Measurements from ENCODE around the gene PDIA5.
"Not testable (repeated sequence)": the region's sequence is repeated elsewhere in the genome, so short reads cannot be mapped to it uniquely, and the experiment has no call there.

Gene PDIA5

DNA sequence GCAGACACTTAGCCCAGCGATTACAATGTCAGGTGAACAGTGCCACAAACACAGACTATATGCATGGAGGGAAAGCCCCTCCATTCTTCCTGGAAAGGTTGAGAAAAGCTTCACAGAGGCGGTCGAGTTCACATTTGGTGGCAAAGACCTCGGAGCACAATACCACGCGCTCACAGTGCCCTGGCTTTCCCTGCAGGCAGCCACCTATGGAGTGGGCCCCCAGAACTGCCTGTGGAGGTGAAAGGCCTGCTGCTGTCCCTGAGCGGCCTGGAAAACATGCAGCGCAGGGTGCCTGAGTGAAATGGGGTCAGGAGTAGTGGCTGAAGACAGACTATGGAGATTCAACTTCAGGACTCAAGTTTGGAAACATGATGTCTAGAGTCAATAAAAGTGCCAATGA, 26.9 kb downstream of the PDIA5 start:
- DNase-seq = no peak

DNA sequence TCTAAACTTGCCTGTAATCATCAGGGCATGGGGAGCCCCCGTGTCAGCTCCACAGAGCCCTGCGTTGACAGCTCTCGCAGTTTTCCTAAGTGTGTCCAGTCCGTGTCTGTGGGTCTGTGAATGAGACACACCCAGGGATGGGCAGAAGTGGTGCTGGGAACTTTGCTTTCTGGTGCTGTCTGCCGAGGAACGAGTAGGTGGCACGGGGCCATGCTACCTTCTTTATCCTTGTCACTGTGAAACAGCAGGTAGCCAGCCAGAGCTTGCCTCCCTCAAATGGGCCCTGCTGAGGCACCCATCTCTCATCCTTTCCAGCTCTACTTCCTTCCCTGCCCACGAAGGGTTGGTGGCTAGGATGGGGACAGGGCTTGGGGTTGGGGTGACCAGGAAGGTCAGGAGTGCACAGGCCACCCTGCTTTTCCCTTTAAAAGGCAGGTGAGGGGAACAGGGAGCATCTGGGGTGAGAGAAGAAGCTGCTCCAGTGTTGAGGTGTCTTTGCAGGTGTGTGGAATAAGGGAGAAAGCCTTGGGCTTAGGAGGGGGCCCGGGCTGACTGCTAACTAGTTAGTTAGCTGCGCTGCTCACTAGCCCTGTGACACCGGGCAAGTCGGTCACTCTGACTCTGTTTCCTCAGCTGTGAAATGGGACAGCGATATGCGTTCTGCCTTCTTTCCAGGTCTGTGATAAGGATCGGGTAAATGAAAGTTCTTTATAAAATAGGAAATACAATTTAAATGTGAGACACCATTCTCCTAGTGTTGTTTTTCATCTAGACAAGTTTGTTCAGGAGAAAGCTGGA, 27.9 kb downstream of the PDIA5 start:
- no peak for DNase-seq

DNA sequence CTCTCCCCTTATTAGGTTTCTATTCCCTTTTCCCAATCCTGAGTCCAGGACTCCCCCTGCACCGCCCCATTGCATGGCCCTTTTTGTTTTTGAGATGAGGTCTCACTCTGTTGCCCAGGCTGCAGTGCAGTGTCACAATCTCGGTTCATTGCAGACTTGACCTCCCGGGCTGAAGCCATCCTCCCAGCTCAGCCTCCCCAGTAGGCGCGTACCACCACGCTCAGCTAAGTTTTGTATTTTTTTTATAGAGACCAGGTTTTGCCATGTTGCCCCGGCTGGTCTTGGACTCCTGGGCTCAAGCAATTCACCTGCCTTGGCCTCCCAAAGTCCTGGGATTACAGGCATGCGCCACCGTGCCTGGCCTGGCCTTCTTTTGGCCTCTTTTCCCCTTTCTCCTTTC, 29.3 kb downstream of the PDIA5 start:
- no peak for DNase-seq

DNA sequence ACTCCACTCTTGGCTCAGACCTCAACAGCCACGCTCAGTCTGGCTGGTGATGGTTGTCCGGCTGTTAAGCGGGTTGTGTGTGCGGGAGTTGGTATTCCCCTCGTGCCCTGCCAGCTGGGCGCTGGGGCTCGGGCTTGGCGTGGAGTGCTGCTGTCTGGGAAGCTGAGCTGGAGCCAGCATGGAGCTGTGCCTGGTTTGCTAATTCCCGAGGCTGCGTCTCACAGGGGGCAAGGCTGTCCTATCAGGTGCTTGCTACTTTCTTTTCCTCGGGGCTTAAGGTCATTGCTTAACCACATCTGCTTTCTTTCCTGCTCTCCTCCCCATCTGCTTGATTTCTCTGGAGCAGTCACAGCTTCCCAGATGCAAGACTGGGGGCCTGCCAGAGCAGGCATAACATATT, 29.9 kb downstream of the PDIA5 start:
- peak; percentile 23 for DNase-seq

DNA sequence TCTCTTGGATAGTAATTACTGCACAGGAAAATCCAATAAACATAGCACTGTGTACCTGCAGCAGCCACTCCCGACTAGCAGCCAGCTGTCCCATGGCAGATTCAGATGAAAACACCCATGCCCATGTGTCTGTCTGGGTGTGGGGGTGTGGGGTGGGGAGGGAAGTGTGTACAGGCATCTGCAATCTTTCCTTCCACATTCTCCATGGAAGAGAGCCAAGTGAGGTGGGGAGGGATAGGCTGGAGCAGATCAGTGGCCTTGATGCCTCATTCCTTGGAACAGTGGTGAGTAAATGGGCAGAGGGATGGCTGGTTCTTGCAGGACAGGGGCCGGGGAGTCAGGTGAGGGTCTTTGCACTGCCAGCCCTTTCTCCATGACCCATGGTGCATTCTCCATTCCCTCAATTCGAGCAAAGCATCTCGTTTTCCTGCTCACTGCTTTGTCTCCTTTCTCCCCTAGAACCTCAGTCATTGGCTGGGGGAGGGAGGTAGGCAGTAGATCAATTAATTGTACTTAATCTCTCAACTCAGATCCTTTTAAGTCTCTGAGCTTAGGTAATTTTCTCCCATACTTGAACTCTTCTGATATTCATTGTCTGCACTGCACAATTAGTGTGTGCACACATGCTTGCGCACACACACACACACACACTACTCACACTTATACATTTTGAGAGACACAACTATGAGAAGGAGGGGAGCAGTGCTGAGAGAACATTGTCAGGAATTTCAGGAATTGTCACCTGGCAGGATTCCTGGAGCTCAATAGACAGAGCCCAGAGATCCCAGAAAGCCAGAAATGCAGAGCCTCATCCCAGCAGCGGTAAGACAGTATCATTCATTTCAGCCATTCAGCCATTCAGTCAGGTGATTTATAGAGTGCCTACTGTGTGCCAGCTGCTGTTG, 31.9 kb downstream of the PDIA5 start:
- peak; percentile 58 for DNase-seq

DNA sequence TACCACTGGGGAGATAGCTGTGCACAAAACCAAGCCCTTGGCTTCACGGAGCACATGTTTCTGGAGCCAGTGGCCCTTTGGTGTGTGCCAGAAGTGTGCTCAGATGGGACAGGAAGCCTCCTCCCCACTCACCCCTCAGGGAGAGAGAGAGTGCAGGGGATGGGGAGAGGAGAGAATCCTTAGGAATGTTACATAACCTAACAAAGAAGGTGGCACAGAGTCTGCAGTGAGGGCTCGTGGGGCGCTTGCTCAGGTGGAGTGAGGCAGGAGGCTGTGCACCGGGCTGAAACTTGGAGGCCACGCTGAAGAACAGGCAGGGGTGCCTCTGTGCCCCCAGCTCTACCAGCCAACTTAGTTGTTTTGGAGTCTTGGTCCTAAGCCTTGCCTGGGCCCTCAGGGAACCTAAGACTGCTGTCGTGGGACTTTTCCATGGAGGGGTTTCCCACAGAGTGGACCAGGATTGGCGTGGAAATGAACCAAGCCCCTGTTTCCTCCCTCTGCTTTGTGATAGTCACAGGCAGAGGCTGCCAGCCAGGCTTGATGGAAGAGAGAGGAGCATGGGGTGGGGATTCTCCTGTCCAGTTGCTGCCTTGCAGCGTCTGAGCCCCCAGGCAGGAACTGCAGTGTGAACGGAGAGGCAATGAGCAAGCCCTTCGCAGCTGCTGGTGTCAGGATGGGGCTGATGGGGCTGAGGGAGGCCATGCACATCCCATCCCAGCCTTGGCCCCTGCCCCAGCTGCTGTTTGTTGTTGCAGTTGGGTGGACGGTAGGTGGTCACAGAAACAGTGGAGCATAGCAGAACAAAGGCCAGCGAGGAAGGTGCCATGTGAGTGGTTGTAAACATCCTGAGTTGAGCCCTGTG, 32.7 kb downstream of the PDIA5 start:
- DNase-seq = no peak

DNA sequence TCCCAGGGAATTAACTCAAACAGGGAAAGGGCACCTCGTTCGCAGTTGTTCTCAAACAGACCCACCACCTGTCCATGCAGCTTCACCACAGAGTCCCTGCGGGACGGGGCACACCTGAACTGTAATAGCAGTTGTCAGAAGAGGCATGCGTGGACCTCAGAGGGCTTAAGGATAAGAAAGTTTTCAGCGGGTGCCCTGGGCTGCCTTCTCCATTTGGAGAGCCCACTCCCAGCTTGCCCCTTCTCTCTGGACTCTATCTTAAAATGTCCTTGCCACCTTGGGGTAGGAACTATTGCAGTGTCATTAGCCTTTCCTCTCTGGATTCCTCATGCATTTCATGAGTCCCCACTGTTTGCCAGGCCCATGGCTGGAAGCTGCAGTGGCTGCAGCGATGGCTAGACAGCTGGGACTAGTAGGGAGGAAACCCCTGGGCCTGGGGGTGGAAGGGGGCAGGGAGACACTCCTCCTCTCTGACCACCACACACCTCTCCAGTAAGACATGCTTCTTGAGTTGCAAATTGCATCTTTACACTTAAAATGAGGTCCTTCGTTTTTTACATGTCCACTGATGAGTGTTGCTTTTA, 33.5 kb downstream of the PDIA5 start:
- no peak for DNase-seq

DNA sequence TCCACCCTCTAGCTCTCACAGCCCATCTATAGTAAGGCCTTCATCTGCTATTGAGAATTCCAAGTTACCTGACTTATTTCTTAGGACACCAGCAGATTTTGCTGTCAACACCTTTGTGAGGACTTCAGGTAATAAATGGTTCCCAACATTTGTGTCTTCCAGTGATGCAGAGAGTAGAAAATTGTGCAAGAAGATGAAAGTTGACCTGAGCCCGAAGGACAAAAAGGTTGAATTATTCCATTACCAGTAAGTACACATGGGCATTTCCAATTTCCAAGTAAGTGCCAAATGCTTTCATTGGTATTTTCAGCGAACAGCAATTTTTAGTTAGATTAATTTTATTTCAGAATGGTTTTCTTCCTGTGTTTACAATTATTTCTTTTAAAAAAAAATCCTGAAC, 35.4 kb downstream of the PDIA5 start:
- no peak for DNase-seq

DNA sequence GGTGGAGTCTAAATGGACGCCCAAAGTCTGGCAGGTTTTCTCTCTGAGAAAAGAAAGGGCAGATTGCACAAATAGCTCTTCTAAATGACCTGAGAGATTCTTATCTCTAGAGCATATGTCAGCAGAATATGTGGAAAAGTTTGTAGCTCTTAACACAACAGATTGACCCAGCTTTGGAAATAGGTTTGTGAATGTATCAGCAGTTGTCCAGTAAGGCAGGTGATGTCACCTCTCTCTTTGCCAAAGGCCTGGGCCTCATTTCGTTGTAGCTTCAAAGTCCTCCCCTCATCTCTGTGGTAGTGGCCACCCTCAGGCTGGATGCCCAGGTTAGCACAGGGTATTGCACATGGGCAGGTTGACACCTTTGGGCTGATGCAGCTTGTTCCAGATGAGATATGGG, 36.0 kb downstream of the PDIA5 start:
- no peak for DNase-seq

DNA sequence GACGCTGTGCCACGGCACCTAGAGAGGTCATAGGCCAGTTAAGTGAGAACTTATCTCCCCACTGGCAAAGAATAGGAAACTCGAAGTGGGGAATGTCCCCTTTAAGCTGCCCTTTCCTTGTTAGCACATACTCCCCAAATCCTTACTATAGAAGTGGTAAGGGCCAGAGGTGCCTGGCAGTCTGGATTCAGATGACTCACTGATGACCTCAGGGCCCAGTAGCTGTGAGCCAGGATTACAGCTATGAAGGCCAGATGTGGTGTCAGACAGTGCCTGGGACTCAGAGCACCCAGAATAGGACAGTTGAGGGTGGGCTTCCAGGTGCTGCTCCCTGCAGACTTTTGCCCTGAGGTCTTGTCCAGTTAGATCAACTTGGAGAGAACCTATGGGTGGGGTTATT, 37.7 kb downstream of the PDIA5 start:
- DNase-seq = peak; percentile 62

DNA sequence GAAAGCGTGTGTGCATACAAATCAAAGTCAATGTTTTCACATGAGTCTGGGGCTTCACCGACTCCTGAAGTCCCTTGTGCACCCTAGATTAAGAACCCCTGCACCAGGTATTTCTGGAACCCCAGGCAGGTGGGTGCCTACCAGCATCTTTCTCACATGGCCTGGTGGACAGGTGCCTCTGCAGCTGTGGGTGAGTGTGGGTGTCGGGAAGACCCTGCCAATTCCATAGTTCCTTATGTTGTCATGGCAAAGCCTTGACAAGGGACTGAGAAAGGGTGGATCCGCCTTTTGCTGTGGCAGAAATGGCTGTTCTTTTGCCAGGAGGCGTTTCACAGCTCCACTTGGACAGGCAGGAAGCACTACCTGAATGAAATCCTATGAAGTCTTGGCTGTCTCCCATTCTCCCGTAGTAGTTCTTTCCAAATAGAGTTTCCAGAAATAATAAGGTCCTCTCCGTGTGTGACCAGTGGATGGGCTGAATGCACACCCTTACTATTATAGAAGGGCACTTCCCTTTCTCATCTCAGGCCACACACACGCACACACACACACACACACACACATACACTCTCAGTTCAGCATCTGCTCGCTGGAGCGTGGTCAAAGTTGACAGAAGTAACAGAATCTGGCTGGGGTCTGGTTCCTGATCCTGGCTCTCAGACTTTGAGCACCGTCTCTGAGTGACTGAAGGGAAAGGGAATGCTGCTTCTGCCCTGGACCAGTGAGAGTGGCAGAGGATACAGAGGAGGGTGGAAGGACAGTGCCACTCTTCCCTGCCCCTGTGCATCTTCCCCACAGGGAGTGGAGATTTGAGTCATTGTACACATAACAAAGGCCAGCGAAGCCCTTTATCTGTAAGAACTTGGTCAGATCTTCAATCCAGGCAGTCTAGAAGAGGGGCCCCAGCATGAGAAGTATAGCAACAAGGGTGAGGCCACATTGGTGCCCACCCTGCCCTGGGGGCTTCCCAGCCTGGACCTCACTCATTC, 38.7 kb downstream of the PDIA5 start:
- no peak for DNase-seq

DNA sequence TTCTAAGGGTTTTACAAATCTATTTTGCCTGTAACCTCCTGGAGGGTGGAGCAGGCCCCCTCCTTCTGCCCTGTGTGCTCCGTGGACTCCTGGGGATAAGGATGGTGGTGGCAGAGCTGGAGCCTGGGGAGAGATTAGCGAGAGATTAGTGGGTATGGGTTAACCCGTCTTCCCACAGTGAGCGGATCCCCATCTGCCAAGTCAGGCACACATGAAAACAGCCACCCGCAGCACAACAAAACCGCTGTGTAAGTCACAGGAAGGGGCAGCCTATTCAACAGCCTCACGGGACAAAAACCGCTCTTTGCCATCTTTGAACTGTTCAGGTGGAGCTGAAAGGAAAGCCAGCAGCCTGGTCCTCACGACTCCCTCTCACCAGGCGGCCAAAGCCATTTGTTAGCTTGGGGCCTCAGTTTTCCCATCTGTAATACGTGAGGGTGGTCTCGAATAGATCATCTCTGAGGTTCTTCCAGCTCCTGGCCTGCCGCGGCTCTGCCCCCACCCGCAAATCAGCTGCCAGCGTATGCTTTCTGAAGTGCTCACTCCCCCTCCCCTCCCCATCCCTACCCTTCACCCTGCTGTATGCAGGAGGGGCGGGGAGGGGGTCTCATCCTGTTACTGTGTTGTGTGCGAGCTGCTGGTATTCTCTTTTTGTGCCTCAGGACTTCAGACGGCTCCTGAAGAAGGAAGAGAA, 43.6 kb downstream of the PDIA5 start:
- no peak for DNase-seq

DNA sequence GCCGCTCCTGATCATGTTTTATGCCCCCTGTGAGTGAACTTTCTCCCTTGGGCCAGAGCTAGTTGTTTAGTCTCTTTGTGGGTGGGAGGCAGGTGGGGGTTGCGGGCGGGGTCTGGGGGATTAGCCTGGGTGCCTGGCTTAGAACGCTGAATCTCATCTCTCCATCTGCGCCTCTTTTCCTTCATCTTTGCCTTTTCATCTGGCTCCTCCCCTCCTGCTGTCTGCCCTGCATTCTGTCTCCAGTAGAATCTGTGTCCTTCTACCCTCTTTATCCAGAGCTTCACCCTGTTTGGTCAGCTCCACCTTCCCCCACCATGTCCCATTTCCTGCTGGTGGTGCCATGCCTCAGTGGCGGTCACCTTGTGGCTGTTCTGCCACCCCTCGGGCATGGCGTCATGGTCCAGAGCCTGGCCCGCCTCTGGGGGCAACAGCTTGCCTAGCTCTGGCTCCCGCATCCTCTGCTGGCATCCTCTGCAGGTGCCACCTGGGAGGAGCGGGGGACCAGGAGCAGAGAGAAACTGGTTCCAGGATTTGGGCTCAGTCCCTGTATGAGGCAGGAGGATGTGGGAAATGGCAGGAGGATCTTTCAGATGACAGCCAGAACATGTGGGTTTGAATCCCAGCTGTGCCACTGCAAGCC, 44.3 kb downstream of the PDIA5 start:
- DNase-seq = no peak

DNA sequence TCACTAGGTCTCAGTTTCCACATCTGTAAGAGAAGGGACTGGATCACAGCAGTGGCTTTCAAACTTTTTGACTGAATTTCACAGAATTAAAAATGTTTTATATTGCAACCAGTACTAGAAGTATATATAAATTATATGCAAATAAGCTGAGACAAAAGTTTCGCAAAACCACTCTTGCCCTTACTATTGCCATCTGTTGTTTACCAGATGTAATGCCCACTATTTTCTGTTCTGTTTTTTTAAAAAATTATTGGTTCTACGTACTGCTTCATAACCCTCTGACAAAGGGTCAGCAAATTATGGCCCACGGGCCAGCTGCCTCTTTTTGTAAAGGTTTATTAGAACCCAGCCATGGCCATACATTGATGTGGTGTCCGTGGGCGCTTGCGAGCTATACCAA, 44.8 kb downstream of the PDIA5 start:
- DNase-seq = no peak

DNA sequence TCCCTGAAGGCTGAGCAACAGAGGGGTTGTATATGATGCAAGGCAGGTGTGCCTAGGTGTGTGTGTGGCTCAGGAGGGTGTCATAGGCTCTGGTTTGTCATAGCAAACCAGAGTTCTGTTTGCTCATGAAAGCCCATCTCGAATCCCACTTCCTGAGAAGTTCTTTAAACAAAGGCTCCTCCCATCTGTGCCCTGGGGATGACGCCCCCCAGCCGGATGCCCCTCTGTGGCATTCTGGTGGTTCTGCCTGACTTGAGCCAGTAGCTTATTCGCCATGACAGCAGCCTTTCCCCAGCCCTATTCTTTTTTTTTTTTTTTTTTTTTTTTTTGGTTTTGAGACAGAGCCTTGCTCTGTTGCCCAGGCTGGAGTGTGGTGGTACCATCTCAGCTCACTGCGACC, 45.4 kb downstream of the PDIA5 start:
- DNase-seq = no peak

DNA sequence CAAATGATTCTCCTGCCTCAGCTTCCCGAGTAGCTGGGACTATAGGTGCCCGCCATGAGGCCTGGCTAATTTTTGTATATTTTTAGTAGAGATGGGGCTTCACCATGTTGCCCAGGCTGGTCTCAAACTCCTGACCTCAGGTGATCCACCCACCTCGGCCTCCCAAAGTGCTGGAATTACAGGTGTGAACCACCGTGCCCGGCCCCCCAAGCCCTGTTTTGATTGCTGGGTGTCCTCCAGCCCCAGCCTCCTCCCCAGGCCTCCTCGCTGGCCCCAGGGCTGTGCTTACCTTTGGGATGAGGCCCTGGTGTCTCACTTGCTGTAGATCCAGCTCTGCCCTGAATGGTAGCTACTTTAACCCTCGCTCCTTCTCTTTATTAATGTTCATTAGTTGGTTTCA, 45.8 kb downstream of the PDIA5 start:
- DNase-seq = not testable (repeated sequence)

DNA sequence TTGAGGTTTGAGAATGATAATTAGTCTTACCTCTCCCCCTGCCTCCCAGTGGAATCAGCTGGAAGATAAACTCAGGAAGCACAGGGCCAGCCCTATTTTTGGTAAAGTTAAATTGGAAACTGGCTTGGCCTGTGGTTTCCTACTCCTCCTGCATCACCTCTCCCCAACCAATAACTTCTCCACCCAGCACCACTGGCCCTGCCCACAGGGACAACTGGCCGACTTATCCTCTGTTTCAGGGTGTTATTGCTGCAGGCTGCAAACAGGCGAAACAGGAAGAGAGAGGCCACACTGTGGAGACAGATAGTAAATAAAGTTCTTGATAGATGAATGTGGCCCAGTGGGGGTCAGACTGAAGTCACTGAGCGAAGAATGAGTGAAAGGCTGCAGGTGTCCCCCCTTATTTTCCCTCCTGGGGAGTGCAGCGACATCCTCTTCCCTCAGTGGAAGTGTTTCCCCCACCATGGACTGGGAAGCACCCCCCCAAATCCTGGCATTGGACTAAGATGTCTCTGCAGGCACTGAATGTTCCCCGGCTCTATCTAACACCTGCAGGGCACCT, 47.1 kb downstream of the PDIA5 start:
- DNase-seq = no peak

DNA sequence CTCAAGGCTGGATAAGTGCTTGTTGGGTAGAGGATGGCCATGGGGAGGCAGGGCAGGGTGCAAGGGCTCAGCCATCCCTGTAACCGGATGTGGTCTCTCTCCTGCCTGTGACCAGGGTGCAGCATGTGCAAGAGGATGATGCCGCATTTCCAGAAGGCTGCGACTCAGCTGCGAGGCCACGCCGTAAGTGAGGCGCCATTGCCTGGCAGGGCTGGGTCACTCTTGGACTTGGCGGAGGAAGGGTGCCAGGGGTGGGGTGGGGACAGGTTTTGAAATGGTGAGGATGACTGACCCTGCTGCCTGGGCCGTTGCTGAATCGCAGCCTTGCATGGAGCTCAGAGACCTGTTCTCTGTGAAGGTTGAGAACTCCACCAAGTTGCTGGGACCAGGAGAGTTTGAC, 49.3 kb downstream of the PDIA5 start:
- DNase-seq = no peak

DNA sequence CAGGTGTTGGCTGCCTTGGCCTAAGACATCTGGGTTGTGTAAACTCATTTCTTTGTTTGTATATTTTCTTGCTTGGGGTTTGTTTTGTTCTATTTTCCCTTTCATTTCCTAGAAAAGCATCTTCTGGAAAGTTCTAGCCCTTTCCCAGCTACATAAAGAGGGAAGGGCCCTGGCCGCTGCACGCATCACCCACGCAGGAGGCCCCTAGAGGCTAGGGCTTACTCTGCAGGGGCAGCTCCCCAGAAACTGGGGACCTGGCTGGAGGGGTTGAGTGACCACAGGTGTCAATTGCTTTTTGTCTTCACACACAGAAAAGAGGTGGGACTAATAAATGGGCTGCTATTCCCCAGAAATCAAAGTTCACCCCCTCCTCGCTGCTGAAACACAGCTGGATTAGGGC, 52.6 kb downstream of the PDIA5 start:
- DNase-seq = no peak

DNA sequence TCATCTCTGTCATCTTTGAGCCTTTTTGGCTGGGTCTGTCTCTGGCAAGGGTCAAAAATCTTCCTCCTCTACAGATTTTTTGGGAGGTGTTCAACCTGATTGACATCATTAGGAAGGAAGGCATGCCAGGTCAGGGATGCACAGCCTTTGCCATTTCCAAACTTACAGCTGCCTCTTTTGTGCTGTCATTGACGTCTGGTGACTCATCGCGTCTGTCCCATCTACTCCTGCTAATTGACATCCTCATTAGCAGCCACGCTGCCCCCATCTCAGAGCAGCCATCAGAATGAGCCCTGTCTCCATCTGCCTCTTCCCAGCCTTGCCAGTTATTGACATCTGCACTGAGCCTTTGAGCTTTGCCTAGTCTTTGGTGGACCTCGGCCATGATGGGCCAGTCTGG, 53.0 kb downstream of the PDIA5 start:
- no peak for DNase-seq
